ENCODE data around the gene CDH4. TPM values are rescaled to one million over a fixed set of nuclear protein-coding genes. Genes with fewer than 3 reads are reported as not detected.

CDH4 gene
- total RNA-seq, 4 donors from 2014 or later = under 0.01 to 0.56 (median 0.19) TPM; not detected in 1

DNA sequence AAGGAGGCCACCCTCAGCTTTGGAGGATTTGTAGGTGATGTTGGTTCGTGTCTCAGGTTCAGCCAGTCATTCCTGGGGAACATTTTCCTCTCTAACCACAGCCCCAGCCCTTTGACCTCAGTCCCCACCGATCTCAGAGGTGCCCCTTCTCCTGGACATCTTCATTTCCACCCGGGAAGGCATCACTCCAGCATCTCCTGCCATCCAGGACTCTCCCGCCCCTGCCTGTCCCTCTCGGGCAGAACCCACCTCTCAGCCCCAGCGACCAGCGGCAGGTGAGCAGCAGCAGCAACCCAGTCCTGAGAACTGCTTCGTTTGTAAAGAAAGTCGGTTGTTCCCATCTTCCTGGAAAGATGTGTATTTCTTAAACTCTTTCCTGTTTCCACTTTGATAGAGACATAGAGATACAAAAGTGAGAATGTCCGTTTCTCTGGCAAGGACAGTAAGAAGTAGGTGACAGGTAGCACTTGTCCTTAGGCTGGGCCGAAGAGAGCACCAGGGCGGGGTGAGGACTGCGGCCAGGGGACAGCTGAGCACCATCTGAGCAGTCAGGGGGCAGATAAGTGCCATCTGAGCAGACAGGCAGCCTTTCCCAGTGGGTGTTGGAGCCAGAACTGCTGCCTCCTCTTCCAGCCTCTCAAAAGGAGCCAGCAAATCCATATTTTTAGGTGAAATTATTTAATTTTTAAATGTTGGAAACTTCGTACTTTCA is 142.2 kb downstream of the CDH4 start:
- TF ChIP-seq, protein P1, sequence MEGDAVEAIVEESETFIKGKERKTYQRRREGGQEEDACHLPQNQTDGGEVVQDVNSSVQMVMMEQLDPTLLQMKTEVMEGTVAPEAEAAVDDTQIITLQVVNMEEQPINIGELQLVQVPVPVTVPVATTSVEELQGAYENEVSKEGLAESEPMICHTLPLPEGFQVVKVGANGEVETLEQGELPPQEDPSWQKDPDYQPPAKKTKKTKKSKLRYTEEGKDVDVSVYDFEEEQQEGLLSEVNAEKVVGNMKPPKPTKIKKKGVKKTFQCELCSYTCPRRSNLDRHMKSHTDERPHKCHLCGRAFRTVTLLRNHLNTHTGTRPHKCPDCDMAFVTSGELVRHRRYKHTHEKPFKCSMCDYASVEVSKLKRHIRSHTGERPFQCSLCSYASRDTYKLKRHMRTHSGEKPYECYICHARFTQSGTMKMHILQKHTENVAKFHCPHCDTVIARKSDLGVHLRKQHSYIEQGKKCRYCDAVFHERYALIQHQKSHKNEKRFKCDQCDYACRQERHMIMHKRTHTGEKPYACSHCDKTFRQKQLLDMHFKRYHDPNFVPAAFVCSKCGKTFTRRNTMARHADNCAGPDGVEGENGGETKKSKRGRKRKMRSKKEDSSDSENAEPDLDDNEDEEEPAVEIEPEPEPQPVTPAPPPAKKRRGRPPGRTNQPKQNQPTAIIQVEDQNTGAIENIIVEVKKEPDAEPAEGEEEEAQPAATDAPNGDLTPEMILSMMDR (IDR thresholded peaks at IDR 0.05) = no peak
- DNase-seq (ENCODE audit: low spot score) (no peak), ATAC-seq (ENCODE audit: low FRiP score) (no peak)

DNA sequence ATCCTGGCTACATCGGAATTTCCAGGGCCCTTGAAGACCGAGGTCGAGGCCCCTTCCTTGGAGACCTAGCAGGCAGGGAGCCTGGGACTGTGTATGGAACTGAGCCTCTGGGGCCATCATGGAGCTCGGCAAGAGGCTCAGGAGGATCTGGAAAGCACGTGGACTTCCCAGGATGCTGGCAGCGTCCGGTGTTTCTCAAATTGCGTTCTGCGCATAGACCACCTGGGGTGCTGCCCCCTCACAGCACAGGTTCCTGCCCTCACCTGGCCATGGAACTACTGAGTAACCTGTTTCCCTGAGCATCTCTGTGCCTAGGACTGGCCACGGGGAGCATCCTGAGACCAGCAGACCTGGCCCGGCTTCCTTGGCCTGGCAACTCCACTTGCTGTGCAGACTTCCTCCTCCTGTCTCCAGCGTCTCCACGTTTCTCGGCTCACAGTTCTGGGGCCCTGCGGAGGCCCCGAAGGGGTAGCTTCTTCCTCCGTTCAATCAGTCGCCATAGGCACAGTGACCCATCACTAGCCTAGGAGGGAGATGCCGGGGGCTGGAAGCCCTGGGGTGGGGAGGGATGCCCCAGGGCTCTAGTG is 144.3 kb downstream of the CDH4 start:
- ATAC-seq (ENCODE audit: low FRiP score) (no peak), DNase-seq (ENCODE audit: low spot score) (no peak)
- TF ChIP-seq, protein P1 (IDR thresholded peaks at IDR 0.05) = no peak

DNA sequence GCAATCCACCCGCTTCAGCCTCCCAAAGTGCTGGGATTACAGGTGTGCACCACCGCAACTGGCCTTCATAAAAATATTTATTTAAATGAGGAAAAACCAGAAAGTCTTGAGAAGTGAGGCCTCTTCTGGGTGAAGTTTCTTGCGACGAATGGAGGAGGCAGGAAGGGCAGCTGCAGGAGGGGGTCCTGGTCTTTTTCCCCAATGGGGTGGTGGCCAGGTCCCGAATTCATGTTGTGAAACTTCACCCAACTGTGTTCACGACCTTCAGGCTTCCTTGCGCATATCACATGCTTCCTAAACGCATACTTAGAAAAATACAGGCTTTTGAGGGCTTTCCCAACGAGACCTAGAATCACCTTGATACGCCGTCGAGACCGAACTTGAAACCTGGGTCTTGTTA is 145.1 kb downstream of the CDH4 start:
- TF ChIP-seq, protein P1 (IDR thresholded peaks at IDR 0.05) = no peak
- no peak for DNase-seq (ENCODE audit: low spot score)
- ATAC-seq (ENCODE audit: low FRiP score) = no peak

DNA sequence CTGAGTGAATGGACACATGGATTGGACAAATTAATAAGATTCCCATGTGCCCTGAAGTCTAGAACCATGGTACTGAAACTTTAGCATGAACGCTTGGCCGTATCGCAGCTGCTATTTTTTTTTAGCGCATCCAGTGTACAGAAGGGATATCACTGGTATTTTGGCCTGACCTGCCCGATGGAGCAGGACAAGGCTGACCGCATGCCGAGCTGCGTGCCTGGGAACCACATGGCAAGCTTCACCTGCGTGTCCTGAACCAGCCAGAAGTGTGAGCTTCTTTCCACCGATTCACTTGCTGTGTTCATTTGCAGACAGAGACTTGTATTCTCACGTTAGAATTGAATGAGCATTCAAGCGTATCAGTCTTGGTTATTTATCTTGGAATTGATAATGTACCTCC is 145.7 kb downstream of the CDH4 start:
- TF ChIP-seq, protein P1 (IDR thresholded peaks at IDR 0.05) = no peak
- ATAC-seq (ENCODE audit: low FRiP score) (no peak), DNase-seq (ENCODE audit: low spot score) (no peak)

DNA sequence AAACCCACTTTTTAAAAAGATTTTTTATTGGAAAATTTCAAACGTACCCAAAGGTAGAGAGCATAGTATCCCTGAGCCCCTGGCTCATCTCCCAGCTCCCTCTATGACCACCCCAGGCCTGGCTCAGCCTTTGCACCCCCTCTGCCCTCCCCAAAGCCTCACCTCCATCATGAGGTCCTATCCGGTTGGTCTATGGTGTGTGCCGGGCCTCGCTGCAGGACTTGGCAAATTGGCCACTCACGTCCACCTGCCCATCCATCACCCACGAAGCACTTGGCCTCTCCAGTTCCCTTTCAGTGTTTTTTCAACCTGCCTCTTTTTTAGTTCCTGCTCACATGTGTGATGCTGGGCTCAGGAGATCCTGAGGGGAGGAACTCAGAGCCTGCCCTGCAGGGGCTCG is 147.4 kb downstream of the CDH4 start:
- ATAC-seq (ENCODE audit: low FRiP score) (no peak), DNase-seq (ENCODE audit: low spot score) (no peak)
- TF ChIP-seq, protein P1 (IDR thresholded peaks at IDR 0.05) = no peak

DNA sequence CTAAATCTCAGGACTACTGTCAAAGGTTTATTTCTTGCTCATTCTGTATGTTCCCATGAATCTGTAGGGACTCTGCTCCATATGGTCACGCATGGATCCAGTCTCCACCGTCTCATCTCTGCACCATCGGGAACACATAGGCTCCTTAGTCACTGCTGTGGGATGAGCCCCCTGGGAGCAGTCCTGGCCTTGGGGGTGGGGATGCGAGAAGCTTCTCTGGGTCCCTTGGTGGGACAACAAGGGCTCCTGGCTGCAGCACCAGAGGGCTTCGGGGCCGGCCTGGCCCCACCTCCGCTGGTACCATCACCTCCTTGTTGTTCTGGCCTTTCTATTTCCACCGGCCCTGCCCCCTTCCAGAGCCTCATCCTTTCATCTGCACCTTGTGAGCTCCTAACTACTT is 148.4 kb downstream of the CDH4 start:
- TF ChIP-seq, protein P1 (IDR thresholded peaks at IDR 0.05) = no peak
- DNase-seq (ENCODE audit: low spot score) (no peak), ATAC-seq (ENCODE audit: low FRiP score) (no peak)

DNA sequence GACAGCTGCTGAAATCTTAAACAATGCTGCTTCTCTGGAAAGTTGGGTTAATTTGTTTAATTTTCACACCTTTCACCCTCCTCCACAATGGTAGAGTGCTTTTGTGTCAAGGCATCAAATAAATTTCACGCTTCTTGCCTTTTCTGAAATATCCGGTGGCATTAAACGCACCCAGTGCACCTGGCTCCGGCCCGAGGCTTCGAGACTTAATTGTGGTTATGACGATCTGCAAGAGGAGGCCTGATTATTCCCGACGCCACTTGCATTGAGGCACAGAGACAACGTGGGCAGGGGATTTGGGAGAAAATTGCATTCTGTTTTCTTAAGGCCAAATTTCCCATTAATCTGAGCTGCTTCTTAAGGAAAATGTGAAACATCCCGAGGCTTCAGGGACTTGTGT is 152.2 kb downstream of the CDH4 start:
- no peak for ATAC-seq (ENCODE audit: low FRiP score)
- DNase-seq (ENCODE audit: low spot score) = no peak
- TF ChIP-seq, protein P1 (IDR thresholded peaks at IDR 0.05) = no peak
